Astrocyte of the cerebellum (primary cell): ENCODE measurements around the gene CCDC85A.

Source experiments
- DNase-seq: peaks from one replicate; pipeline ENCODE4 v3.0.0-alpha.2; 2011; ENCODE audit warnings: low read depth
- H3K4me3 ChIP-seq: 2 replicates; pipeline ENCODE4 v1.5.1; 2011; ENCODE audit warnings: mild to moderate bottlenecking, low read depth, low read length, moderate library complexity
- in situ Hi-C: cut with HindIII; loops from 2 replicates; pipeline ENCODE4 v1.10.0; 2017; ENCODE audit warnings: low sequenced_read_pairs
- TF ChIP-seq, protein P1 (sequence below): IDR thresholded peaks from 2 replicates; pipeline ENCODE4 v1.5.1; 2012; ENCODE audit warnings: low read length, low read depth, moderate library complexity, mild to moderate bottlenecking; ENCODE audit errors: missing control alignments

The CCDC85A gene

GRCh38 chr2:56230156-56230555 lies 46.4 kb downstream of the CCDC85A start:
- TF ChIP-seq, protein P1, sequence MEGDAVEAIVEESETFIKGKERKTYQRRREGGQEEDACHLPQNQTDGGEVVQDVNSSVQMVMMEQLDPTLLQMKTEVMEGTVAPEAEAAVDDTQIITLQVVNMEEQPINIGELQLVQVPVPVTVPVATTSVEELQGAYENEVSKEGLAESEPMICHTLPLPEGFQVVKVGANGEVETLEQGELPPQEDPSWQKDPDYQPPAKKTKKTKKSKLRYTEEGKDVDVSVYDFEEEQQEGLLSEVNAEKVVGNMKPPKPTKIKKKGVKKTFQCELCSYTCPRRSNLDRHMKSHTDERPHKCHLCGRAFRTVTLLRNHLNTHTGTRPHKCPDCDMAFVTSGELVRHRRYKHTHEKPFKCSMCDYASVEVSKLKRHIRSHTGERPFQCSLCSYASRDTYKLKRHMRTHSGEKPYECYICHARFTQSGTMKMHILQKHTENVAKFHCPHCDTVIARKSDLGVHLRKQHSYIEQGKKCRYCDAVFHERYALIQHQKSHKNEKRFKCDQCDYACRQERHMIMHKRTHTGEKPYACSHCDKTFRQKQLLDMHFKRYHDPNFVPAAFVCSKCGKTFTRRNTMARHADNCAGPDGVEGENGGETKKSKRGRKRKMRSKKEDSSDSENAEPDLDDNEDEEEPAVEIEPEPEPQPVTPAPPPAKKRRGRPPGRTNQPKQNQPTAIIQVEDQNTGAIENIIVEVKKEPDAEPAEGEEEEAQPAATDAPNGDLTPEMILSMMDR = no peak
- DNase-seq = no peak
- H3K4me3 ChIP-seq = no peak overlapping the region
- in situ Hi-C loops = no loop called here

DNA sequence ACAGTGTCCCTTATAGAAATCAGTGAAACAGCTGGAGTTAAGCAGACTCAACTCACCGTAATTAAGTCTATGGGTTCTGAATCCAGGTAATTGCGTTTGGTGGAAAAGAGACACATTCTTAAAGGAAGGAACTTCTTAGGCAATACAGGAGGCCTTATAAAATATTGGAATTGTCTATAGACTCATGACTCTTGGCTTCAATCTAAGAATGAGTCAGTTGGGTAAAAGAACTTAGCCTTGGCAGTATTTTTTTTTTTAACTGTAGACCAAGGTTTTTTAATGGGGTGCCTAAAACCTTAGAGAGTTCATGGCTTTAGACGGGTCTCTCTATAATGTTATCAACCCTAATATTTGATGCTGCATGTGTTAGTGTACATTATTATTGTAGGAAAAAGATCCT lies 47.6 kb downstream of the CCDC85A start:
- H3K4me3 ChIP-seq = no peak overlapping the region
- TF ChIP-seq, protein P1 = no peak
- no peak for DNase-seq
- in situ Hi-C loops = no loop called here

GRCh38 chr2:56232912-56233311 lies 49.1 kb downstream of the CCDC85A start:
- no peak overlapping the region for H3K4me3 ChIP-seq
- DNase-seq = no peak
- TF ChIP-seq, protein P1 = no peak
- in situ Hi-C loops = no loop called here

DNA sequence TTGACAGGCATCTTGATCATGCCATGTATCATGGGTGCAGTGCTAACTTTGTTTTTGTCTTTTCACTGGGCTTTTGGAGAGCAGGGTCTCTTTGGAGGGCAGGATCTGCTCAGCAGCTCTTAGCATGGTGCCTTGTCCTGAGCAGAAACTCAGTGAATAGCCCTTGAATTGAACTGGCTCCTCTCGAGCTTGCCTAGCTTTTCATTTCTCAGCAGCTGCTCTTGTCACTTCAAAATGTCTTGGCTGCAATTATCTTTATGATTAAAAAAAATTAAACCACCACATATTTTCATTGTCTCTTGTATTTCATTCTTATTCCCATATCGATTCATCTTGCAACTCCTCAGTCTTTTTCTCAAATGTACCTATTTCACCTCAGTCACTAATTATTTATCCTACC lies 50.5 kb downstream of the CCDC85A start:
- no peak for DNase-seq

DNA sequence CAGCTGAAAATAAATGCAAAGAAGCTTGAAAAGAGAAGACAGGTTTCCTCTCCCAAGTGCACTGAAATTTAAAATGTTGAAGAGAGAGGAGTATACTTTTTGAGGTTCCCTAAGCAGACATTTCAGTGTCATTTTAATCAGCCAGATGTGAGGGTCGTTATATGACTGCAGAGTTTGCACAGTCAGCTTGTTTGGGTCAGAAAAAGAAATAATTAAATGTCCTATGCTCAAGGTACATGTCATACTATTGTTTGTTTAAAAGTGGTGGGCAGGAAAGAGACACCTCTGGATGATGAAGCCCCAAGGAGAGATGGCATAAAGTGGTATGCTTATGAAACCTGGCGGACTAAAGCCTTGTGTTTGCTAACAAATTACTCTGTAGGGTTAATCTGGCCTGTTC lies 55.2 kb downstream of the CCDC85A start:
- in situ Hi-C loops = no loop called here
- H3K4me3 ChIP-seq = no peak overlapping the region
- no peak for DNase-seq
- TF ChIP-seq, protein P1 = no peak

More for the DNA sequence above, 50.5 kb downstream of the CCDC85A start:
- TF ChIP-seq, protein P1 = no peak
- in situ Hi-C loops = no loop called here
- H3K4me3 ChIP-seq = no peak overlapping the region

GRCh38 chr2:56239437-56239836 lies 55.6 kb downstream of the CCDC85A start:
- in situ Hi-C loops = no loop called here
- TF ChIP-seq, protein P1 = no peak
- H3K4me3 ChIP-seq = no peak overlapping the region
- no peak for DNase-seq

- TF ChIP-seq, protein P1 = no peak
- no peak for DNase-seq
- in situ Hi-C loops = no loop called here
- no peak overlapping the region for H3K4me3 ChIP-seq
Measured at GRCh38 chr2:56240210-56240609, 56.4 kb downstream of the CCDC85A start.
